CD4-positive, alpha-beta memory T cell (primary cell): ENCODE data around the gene WHRN. TPM values are rescaled to one million over a fixed set of nuclear protein-coding genes. Genes with fewer than 3 reads are reported as not detected.

Experiments used
- CTCF ChIA-PET: fragments of 350-600 bp; sonication (Branson Sonifier 250); formaldehyde crosslinking; loops from one replicate; lab custom pipeline; 2021; ENCODE audit warnings: inconsistent platforms; ENCODE audit not compliant: partially characterized antibody; lab: Charles Lee
- POLR2A ChIA-PET: fragments of 350-600 bp; sonication (Branson Sonifier 250); formaldehyde crosslinking; loops from one replicate; lab custom pipeline; 2021; ENCODE audit not compliant: partially characterized antibody; lab: Charles Lee
- DNase-seq, 5 donors: peaks; one replicate each; pipeline versions ENCODE4 v3.0.0 to v3.0.0-alpha.2; 2020 to 2022; ENCODE audit warnings: mixed read lengths in 1 of 5
- H3K27ac ChIP-seq: one replicate; pipeline ENCODE4 v1.7.0; 2013; ENCODE audit warnings: low read depth, low read length
- H3K27me3 ChIP-seq: 2 replicates; pipeline ENCODE4 v1.7.0; 2013; ENCODE audit warnings: mild to moderate bottlenecking, low read length, moderate library complexity; ENCODE audit not compliant: insufficient read depth
- H3K36me3 ChIP-seq: 2 replicates; pipeline ENCODE4 v1.7.0; 2013; ENCODE audit warnings: mild to moderate bottlenecking, low read length, moderate library complexity; ENCODE audit not compliant: insufficient read depth
- H3K4me1 ChIP-seq: 2 replicates; pipeline ENCODE4 v1.7.0; 2013; ENCODE audit warnings: mild to moderate bottlenecking, low read length, moderate library complexity; ENCODE audit not compliant: insufficient read depth
- H3K4me3 ChIP-seq, 2 donors: one replicate each; pipeline ENCODE4 v1.7.0; 2013; ENCODE audit warnings: low read length in 2 of 2, mild to moderate bottlenecking in 1 of 2
- H3K9me3 ChIP-seq, 2 donors: one replicate each; pipeline ENCODE4 v1.7.0; 2013; ENCODE audit warnings: low read length in 2 of 2, control low read depth in 1 of 2; ENCODE audit not compliant: control insufficient read depth in 1 of 2
- H3K27ac Mint-ChIP-seq, 7 donors: one replicate each; pipeline ENCODE4 v1.8.0; 2020 to 2021; ENCODE audit warnings: mixed read lengths in 7 of 7, mild to moderate bottlenecking in 6 of 7, inconsistent platforms in 3 of 7, moderate library complexity in 3 of 7
- H3K27me3 Mint-ChIP-seq, 2 donors: one replicate each; pipeline ENCODE4 v1.8.0; 2020 to 2021; ENCODE audit warnings: mixed read lengths in 2 of 2
- H3K36me3 Mint-ChIP-seq, 2 donors: one replicate each; pipeline ENCODE4 v1.8.0; 2020 to 2021; ENCODE audit warnings: mixed read lengths in 2 of 2, inconsistent platforms in 1 of 2, mild to moderate bottlenecking in 1 of 2
- H3K4me1 Mint-ChIP-seq, 4 donors: one replicate each; pipeline ENCODE4 v1.8.0; 2020 to 2021; ENCODE audit warnings: mixed read lengths in 4 of 4, mild to moderate bottlenecking in 1 of 4
- H3K4me3 Mint-ChIP-seq, 8 donors: one replicate each; pipeline ENCODE4 v1.8.0; 2020 to 2021; ENCODE audit warnings: mixed read lengths in 8 of 8, mild to moderate bottlenecking in 7 of 8, moderate library complexity in 6 of 8, inconsistent platforms in 3 of 8
- H3K9me3 Mint-ChIP-seq, 8 donors: one replicate each; pipeline ENCODE4 v1.8.0; 2020 to 2021; ENCODE audit warnings: mixed read lengths in 8 of 8, mild to moderate bottlenecking in 5 of 8, inconsistent platforms in 3 of 8, moderate library complexity in 1 of 8
- intact Hi-C: fragments of 100-400 bp; cut with micrococcal nuclease; formaldehyde crosslinking; loops from one replicate; pipeline ENCODE4 v1.15.1; 2023
- polyA plus RNA-seq, 2 donors: library from polyadenylated mRNA; unstranded; fragments of 300-500 nt; fragmentation: Illumina TruSeq; gene quantifications; one replicate each; pipeline ENCODE4 v1.2.3, GENCODE V29; 2021
- total RNA-seq, 2 experiments: library from RNA; stranded (reverse); gene quantifications; one replicate each; pipeline ENCODE4 v1.2.3, GENCODE V29; 2021

Gene WHRN
- total and polyA plus RNA-seq, 4 experiments from 2014 or later: 0.24 to 10.1 (median 5.0) TPM

- ChIA-PET POLR2A (interaction anchor here (1.3 kb wide), 1 partner anchor 236 kb away, joined by 3 read pairs; no protein-coding TSS in a partner anchor), CTCF (interaction anchor here (1.1 to 4.3 kb wide), 2 partner anchors 11 to 79 kb away, joined by 3 to 27 read pairs; no protein-coding TSS in a partner anchor)
- peak overlapping the region in 3 of 8 donors; percentile 51 to 56 (median 53) for H3K4me3 Mint-ChIP-seq
- Histone ChIP-seq H3K27ac (no peak overlapping the region), H3K9me3 (no peaks in the 10 kb centered on the region), H3K4me1 (peaks cover 14% of the 10 kb centered on the region), H3K4me3 (no peak overlapping the region), H3K36me3 (no peaks in the 10 kb centered on the region), H3K27me3 (no peaks in the 10 kb centered on the region)
- no peaks in the 10 kb centered on the region for H3K27me3 Mint-ChIP-seq
- peak overlapping the region in 5 of 7 donors; percentile 12 to 74 (median 51) for H3K27ac Mint-ChIP-seq
- no peaks in the 10 kb centered on the region for H3K9me3 Mint-ChIP-seq
- no peaks in the 10 kb centered on the region for H3K36me3 Mint-ChIP-seq
- intact Hi-C loops: no loop called here
- H3K4me1 Mint-ChIP-seq: peaks cover 14 to 24% (median 19%) of the 10 kb centered on the region in 4 donors
- DNase-seq: no peak
Observed at GRCh38 chr9:114417511-114417910, 87.8 kb downstream of the WHRN start.

GRCh38 chr9:114416906-114417305 is 88.4 kb downstream of the WHRN start:
- Mint-ChIP-seq H3K27me3 (no peaks in the 10 kb centered on the region), H3K4me1 (peaks cover 14 to 24% (median 19%) of the 10 kb centered on the region in 4 donors), H3K36me3 (no peaks in the 10 kb centered on the region), H3K4me3 (no peak overlapping the region), H3K9me3 (no peaks in the 10 kb centered on the region), H3K27ac (peak overlapping the region in 1 of 7 donors; percentile 83)
- H3K9me3 ChIP-seq: no peaks in the 10 kb centered on the region
- CTCF ChIA-PET: interaction anchor here (1.1 to 4.3 kb wide), 2 partner anchors 11 to 78 kb away, joined by 3 to 27 read pairs; no protein-coding TSS in a partner anchor
- intact Hi-C loops: no loop called here
- H3K27ac ChIP-seq: no peak overlapping the region
- POLR2A ChIA-PET: interaction anchor here (1.3 kb wide), 1 partner anchor 237 kb away, joined by 3 read pairs; no protein-coding TSS in a partner anchor
- no peak overlapping the region for H3K4me3 ChIP-seq
- DNase-seq: no peak
- H3K4me1 ChIP-seq: peaks cover 14% of the 10 kb centered on the region
- H3K36me3 ChIP-seq: no peaks in the 10 kb centered on the region
- H3K27me3 ChIP-seq: no peaks in the 10 kb centered on the region

GRCh38 chr9:114416290-114416689 is 89.0 kb downstream of the WHRN start:
- CTCF ChIA-PET: interaction anchor here (4.3 kb wide), 1 partner anchor 10 kb away, joined by 27 read pairs; no protein-coding TSS in a partner anchor
- DNase-seq: no peak
- no peak overlapping the region for H3K4me3 Mint-ChIP-seq
- POLR2A ChIA-PET: no interaction called here
- Histone ChIP-seq H3K4me1 (peaks cover 14% of the 10 kb centered on the region), H3K36me3 (no peaks in the 10 kb centered on the region), H3K27me3 (no peaks in the 10 kb centered on the region), H3K9me3 (no peaks in the 10 kb centered on the region), H3K4me3 (no peak overlapping the region), H3K27ac (no peak overlapping the region)
- H3K27me3 Mint-ChIP-seq: no peaks in the 10 kb centered on the region
- peaks cover 14 to 24% (median 19%) of the 10 kb centered on the region in 4 donors for H3K4me1 Mint-ChIP-seq
- peak overlapping the region in 3 of 7 donors; percentile 10 to 83 (median 58) for H3K27ac Mint-ChIP-seq
- no peaks in the 10 kb centered on the region for H3K9me3 Mint-ChIP-seq
- intact Hi-C loops: no loop called here
- H3K36me3 Mint-ChIP-seq: no peaks in the 10 kb centered on the region

GRCh38 chr9:114414346-114414745 is 90.9 kb downstream of the WHRN start:
- no peak for DNase-seq
- Histone ChIP-seq H3K4me3 (no peak overlapping the region), H3K9me3 (no peaks in the 10 kb centered on the region), H3K27me3 (no peaks in the 10 kb centered on the region), H3K36me3 (no peaks in the 10 kb centered on the region), H3K27ac (no peak overlapping the region), H3K4me1 (peaks cover 14% of the 10 kb centered on the region)
- Mint-ChIP-seq H3K4me1 (peaks cover 14 to 24% (median 18%) of the 10 kb centered on the region in 4 donors), H3K27ac (peak overlapping the region in 2 of 7 donors; percentile 7 to 33), H3K36me3 (no peaks in the 10 kb centered on the region), H3K27me3 (no peaks in the 10 kb centered on the region), H3K4me3 (no peak overlapping the region), H3K9me3 (no peaks in the 10 kb centered on the region)
- ChIA-PET POLR2A (interaction anchor here (0.8 to 1.5 kb wide), 2 partner anchors 23 to 173 kb away, joined by 3 read pairs; partner anchors contain the start of gene ATP6V1G1), CTCF (interaction anchor here (1.5 to 4.3 kb wide), 4 partner anchors 8 to 239 kb away, joined by 4 to 27 read pairs (median 6); no protein-coding TSS in a partner anchor)
- intact Hi-C loops: no loop called here

GRCh38 chr9:114413861-114414301 is 91.4 kb downstream of the WHRN start:
- DNase-seq: no peak
- no peak overlapping the region for H3K4me3 ChIP-seq
- Mint-ChIP-seq H3K27me3 (no peaks in the 10 kb centered on the region), H3K27ac (peak overlapping the region in 2 of 7 donors; percentile 7 to 12), H3K36me3 (no peaks in the 10 kb centered on the region), H3K4me3 (no peak overlapping the region), H3K4me1 (peaks cover 14 to 23% (median 16%) of the 10 kb centered on the region in 4 donors), H3K9me3 (no peaks in the 10 kb centered on the region)
- H3K27me3 ChIP-seq: no peaks in the 10 kb centered on the region
- intact Hi-C loops: no loop called here
- no peak overlapping the region for H3K27ac ChIP-seq
- CTCF ChIA-PET: interaction anchor here (1.5 to 4.3 kb wide), 4 partner anchors 8 to 239 kb away, joined by 4 to 27 read pairs (median 6); no protein-coding TSS in a partner anchor
- POLR2A ChIA-PET: interaction anchor here (0.8 to 1.5 kb wide), 2 partner anchors 23 to 174 kb away, joined by 3 read pairs; partner anchors contain the start of gene ATP6V1G1
- no peaks in the 10 kb centered on the region for H3K9me3 ChIP-seq
- no peaks in the 10 kb centered on the region for H3K36me3 ChIP-seq
- peaks cover 14% of the 10 kb centered on the region for H3K4me1 ChIP-seq

- H3K9me3 Mint-ChIP-seq: no peaks in the 10 kb centered on the region
- no peaks in the 10 kb centered on the region for H3K9me3 ChIP-seq
- no peaks in the 10 kb centered on the region for H3K27me3 Mint-ChIP-seq
- DNase-seq: no peak
- H3K4me1 ChIP-seq: no peaks in the 10 kb centered on the region
- H3K4me1 Mint-ChIP-seq: peaks cover 0 to 6% (median 0%) of the 10 kb centered on the region in 4 donors
- no peak overlapping the region for H3K27ac ChIP-seq
- no peak overlapping the region for H3K4me3 Mint-ChIP-seq
- ChIA-PET CTCF (interaction anchor here (1.4 to 13.1 kb wide), 2 partner anchors 9 to 239 kb away, joined by 4 to 371 read pairs; no protein-coding TSS in a partner anchor), POLR2A (no interaction called here)
- H3K27me3 ChIP-seq: no peaks in the 10 kb centered on the region
- no peaks in the 10 kb centered on the region for H3K36me3 ChIP-seq
- H3K4me3 ChIP-seq: no peak overlapping the region
- peak overlapping the region in 1 of 7 donors; percentile 31 for H3K27ac Mint-ChIP-seq
- no peaks in the 10 kb centered on the region for H3K36me3 Mint-ChIP-seq
- intact Hi-C loops: no loop called here
Observed at GRCh38 chr9:114412048-114412683, 93.1 kb downstream of the WHRN start.

GRCh38 chr9:114411452-114411851 is 93.8 kb downstream of the WHRN start:
- Histone ChIP-seq H3K36me3 (no peaks in the 10 kb centered on the region), H3K9me3 (no peaks in the 10 kb centered on the region), H3K27ac (no peak overlapping the region), H3K27me3 (no peaks in the 10 kb centered on the region), H3K4me1 (no peaks in the 10 kb centered on the region), H3K4me3 (no peak overlapping the region)
- DNase-seq: no peak
- no peak overlapping the region for H3K4me3 Mint-ChIP-seq
- intact Hi-C loops: no loop called here
- no peak overlapping the region for H3K27ac Mint-ChIP-seq
- H3K9me3 Mint-ChIP-seq: no peaks in the 10 kb centered on the region
- ChIA-PET POLR2A (no interaction called here), CTCF (interaction anchor here (1.4 to 13.1 kb wide), 2 partner anchors 8 to 240 kb away, joined by 4 to 371 read pairs; no protein-coding TSS in a partner anchor)
- H3K27me3 Mint-ChIP-seq: no peaks in the 10 kb centered on the region
- no peaks in the 10 kb centered on the region for H3K36me3 Mint-ChIP-seq
- no peaks in the 10 kb centered on the region for H3K4me1 Mint-ChIP-seq
